NB4 (cell line): ENCODE results near the gene BCL2.

Experiments used
- POLR2A ChIP-seq: IDR thresholded peaks from 2 replicates; pipeline ENCODE4 v1.6.1; 2011; ENCODE audit warnings: mild to moderate bottlenecking; ENCODE audit not compliant: insufficient read length; ENCODE audit errors: extremely low read depth
- TF ChIP-seq, protein P1 (sequence below): IDR thresholded peaks from one replicate; pipeline ENCODE4 v1.5.1; 2012; ENCODE audit warnings: low read depth, low read length

DNA sequence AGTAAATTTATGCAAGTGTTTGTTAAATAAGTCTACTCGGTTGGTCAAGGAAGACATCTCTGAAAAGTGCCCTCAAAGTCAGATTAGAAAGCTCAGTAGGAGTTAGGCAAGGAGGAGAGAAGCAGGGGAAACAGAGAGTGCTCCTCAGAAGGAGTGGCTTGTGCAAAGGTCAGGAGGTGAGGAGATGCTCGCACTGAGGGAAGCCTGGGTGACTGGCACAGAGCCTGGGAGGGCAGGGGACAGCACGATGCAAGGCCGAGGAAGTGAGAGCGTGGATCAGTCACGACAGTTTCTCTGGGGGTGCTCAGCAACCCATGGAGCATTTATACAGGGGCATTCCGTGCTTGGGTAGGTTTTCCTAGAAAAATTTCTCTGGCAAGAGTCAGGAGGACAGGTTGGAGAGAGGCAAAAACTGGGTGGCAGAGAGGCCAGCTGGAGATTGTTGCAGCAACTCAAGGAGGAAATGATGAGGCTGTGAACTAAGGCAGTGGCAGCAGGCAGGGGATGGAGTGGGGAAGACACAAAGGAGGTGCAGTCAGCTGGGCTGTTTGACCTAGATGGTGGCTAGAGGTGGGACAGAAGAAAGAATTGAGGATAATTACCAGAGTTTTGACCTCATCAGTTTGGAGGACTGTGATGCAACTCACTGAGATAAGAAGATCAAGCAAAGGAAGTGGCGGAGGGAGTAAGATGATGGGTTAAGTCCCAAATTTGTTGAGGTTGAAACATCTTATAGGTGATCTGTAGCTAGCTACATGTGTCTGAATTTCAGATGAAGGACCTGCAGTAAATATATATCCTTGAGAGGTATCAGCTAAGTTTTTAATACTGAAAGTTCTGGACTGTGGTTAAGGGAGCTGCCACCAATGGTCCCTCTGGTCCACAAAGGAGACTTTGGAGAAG is 52.4 kb downstream of the BCL2 start:
- TF ChIP-seq, protein P1, sequence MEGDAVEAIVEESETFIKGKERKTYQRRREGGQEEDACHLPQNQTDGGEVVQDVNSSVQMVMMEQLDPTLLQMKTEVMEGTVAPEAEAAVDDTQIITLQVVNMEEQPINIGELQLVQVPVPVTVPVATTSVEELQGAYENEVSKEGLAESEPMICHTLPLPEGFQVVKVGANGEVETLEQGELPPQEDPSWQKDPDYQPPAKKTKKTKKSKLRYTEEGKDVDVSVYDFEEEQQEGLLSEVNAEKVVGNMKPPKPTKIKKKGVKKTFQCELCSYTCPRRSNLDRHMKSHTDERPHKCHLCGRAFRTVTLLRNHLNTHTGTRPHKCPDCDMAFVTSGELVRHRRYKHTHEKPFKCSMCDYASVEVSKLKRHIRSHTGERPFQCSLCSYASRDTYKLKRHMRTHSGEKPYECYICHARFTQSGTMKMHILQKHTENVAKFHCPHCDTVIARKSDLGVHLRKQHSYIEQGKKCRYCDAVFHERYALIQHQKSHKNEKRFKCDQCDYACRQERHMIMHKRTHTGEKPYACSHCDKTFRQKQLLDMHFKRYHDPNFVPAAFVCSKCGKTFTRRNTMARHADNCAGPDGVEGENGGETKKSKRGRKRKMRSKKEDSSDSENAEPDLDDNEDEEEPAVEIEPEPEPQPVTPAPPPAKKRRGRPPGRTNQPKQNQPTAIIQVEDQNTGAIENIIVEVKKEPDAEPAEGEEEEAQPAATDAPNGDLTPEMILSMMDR: no peak
- no peak for TF ChIP-seq POLR2A
